Nephron progenitor cell (in vitro differentiated cells): ENCODE measurements around the gene ID3.
A peak's percentile ranks its signal among the peaks of the same experiment; 100 is the strongest.

ENCODE experiments used
- DNase-seq: peaks from one replicate; pipeline ENCODE4 v3.0.0; 2021
- H3K27ac Mint-ChIP-seq: 2 replicates; pipeline ENCODE4 v1.8.0; 2021; ENCODE audit warnings: mild to moderate bottlenecking, moderate library complexity, mixed read lengths
- H3K27me3 Mint-ChIP-seq: 2 replicates; pipeline ENCODE4 v1.8.0; 2021; ENCODE audit warnings: mild to moderate bottlenecking, low read depth, mixed read lengths; ENCODE audit not compliant: poor library complexity
- H3K36me3 Mint-ChIP-seq: 2 replicates; pipeline ENCODE4 v1.8.0; 2021; ENCODE audit warnings: low read depth, mixed read lengths
- H3K4me1 Mint-ChIP-seq: 2 replicates; pipeline ENCODE4 v1.8.0; 2021; ENCODE audit warnings: mixed read lengths
- H3K4me3 Mint-ChIP-seq: 2 replicates; pipeline ENCODE4 v1.8.0; 2021; ENCODE audit warnings: mild to moderate bottlenecking, moderate library complexity, mixed read lengths
- H3K9me3 Mint-ChIP-seq: 2 replicates; pipeline ENCODE4 v1.8.0; 2021; ENCODE audit warnings: mild to moderate bottlenecking, moderate library complexity, mixed read lengths
- CTCF ChIP-seq: fragments of 200-600 bp; sonication (generic); IDR thresholded peaks from 2 replicates; pipeline ENCODE4 v1.5.0; 2021; ENCODE audit warnings: antibody characterized with exemption

The ID3 gene

DNA sequence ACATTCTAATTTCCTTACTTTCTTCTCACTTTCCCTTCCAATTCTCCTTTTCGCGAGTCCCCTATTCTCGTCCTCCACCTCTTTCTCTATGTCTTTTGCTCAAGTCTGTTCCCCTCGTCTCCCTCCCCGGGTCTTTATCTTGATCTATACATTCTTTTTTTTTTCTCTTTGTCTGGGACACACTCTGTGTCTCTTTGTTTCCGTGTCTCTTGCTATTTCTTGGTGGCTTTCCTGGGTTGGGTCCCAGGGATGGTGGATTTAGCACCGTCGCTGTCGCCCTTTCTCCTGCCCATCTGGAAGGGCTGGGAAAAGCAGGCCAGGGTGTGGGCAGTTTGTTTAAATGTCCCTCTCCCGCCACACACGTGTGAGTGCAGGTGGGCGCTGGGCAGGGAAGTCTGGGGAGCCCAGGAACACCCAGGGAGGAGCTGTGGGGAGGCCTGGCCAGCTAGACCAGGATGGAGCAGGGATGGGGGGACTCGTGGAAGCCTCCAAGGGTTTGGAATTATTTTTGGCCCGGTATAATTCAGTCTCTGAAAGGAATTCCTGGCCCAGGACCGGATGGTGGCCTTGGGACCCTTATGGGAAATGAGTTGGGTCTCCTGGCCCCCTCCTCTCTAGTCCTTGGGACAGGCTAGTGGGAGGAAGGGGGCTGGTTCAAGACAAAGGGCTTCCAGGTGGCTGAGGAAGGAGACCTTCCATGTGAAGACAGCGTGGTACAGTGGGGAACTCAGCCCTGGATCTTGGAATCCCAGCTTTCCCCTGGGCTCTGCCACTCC, 9.5 kb upstream of the ID3 start:
- no peak for TF ChIP-seq CTCF
- Mint-ChIP-seq H3K4me3 (peak overlapping the region; percentile 85), H3K4me1 (peaks cover 73% of the 10 kb centered on the region), H3K9me3 (no peaks in the 10 kb centered on the region), H3K27ac (peak overlapping the region; percentile 99), H3K36me3 (no peaks in the 10 kb centered on the region), H3K27me3 (peaks cover 3% of the 10 kb centered on the region)
- no peak for DNase-seq

GRCh38 chr1:23567996-23568607, 8.8 kb upstream of the ID3 start:
- H3K27ac Mint-ChIP-seq: peak overlapping the region; percentile 100
- DNase-seq: peak; percentile 77
- H3K4me1 Mint-ChIP-seq: peaks cover 78% of the 10 kb centered on the region
- peak overlapping the region; percentile 85 for H3K4me3 Mint-ChIP-seq
- H3K9me3 Mint-ChIP-seq: no peaks in the 10 kb centered on the region
- no peak for TF ChIP-seq CTCF
- H3K27me3 Mint-ChIP-seq: peaks cover 3% of the 10 kb centered on the region
- no peaks in the 10 kb centered on the region for H3K36me3 Mint-ChIP-seq

GRCh38 chr1:23567629-23567995, 8.3 kb upstream of the ID3 start:
- H3K4me3 Mint-ChIP-seq: peak overlapping the region; percentile 73
- peaks cover 78% of the 10 kb centered on the region for H3K4me1 Mint-ChIP-seq
- DNase-seq: no peak
- H3K27ac Mint-ChIP-seq: peak overlapping the region; percentile 100
- no peak for TF ChIP-seq CTCF
- H3K9me3 Mint-ChIP-seq: no peaks in the 10 kb centered on the region
- H3K36me3 Mint-ChIP-seq: no peaks in the 10 kb centered on the region
- peaks cover 3% of the 10 kb centered on the region for H3K27me3 Mint-ChIP-seq

- Mint-ChIP-seq H3K27me3 (no peaks in the 10 kb centered on the region), H3K27ac (peak overlapping the region; percentile 100)
These were observed 7.0 kb upstream of the ID3 start for GRCh38 chr1:23566304-23566703.

DNA sequence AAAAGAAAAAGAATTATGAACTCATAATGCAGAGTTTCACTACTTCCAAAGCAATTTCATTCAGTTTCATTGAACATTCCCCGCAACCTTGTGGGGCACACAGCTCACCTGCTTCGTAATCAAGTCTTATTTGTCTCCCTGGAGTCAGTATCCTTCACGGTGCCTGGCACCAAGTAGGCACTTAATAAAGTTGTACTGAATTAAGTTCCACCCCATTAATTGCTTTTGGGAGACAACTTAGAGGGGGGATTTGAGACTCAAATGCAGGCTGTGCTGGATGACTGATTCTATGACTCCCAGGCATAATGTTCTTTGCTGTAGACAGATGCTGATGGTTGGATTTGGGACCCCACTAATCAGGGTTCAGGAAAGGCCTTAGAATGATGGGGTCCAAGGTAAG, 6.5 kb upstream of the ID3 start:
- Mint-ChIP-seq H3K27ac (peak overlapping the region; percentile 100), H3K27me3 (no peaks in the 10 kb centered on the region), H3K36me3 (no peaks in the 10 kb centered on the region), H3K4me3 (peak overlapping the region; percentile 72), H3K9me3 (no peaks in the 10 kb centered on the region), H3K4me1 (peaks cover 92% of the 10 kb centered on the region)
- no peak for DNase-seq
- TF ChIP-seq CTCF: no peak

More at GRCh38 chr1:23566304-23566703, 7.0 kb upstream of the ID3 start:
- TF ChIP-seq CTCF: no peak
- H3K4me1 Mint-ChIP-seq: peaks cover 88% of the 10 kb centered on the region
- DNase-seq: no peak
- H3K36me3 Mint-ChIP-seq: no peaks in the 10 kb centered on the region
- H3K9me3 Mint-ChIP-seq: no peaks in the 10 kb centered on the region
- H3K4me3 Mint-ChIP-seq: peak overlapping the region; percentile 72
